ENCODE data around the gene ATP11B. TPM values are rescaled to one million over a fixed set of nuclear protein-coding genes. Genes with fewer than 3 reads are reported as not detected.
A peak's percentile ranks its signal among the peaks of the same experiment; 100 is the strongest.

ATP11B gene
- total RNA-seq, 1 donor from 2014 or later, result 22.7 TPM

DNA sequence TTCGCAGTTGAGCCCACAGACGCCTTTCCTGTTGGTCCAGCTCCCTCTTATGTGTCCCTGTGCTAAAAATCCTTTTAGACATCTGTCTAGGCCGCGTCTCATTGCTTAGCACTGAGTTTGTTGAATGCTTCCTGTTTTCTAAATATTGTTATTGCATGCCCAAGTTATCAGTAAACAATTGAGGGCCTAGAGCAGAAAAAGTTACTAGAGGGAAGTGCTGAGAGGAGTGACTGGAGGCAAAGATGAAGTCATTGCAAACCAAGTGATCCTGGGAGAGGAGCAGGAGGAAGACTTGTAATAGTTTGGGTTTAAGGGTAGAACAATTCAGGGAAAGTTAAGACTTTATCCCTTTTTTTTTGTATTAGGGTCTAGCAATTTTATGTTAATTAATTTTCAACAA lies 98.9 kb downstream of the ATP11B start:
- TF ChIP-seq, protein P1, sequence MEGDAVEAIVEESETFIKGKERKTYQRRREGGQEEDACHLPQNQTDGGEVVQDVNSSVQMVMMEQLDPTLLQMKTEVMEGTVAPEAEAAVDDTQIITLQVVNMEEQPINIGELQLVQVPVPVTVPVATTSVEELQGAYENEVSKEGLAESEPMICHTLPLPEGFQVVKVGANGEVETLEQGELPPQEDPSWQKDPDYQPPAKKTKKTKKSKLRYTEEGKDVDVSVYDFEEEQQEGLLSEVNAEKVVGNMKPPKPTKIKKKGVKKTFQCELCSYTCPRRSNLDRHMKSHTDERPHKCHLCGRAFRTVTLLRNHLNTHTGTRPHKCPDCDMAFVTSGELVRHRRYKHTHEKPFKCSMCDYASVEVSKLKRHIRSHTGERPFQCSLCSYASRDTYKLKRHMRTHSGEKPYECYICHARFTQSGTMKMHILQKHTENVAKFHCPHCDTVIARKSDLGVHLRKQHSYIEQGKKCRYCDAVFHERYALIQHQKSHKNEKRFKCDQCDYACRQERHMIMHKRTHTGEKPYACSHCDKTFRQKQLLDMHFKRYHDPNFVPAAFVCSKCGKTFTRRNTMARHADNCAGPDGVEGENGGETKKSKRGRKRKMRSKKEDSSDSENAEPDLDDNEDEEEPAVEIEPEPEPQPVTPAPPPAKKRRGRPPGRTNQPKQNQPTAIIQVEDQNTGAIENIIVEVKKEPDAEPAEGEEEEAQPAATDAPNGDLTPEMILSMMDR (conservative IDR thresholded peaks at IDR 0.05; ENCODE audit: low read depth, low read length), result no peak
- no peak overlapping the region for H3K4me3 ChIP-seq (ENCODE audit: low read depth, low read length)
- no peak for DNase-seq (ENCODE audit: low read depth)

DNA sequence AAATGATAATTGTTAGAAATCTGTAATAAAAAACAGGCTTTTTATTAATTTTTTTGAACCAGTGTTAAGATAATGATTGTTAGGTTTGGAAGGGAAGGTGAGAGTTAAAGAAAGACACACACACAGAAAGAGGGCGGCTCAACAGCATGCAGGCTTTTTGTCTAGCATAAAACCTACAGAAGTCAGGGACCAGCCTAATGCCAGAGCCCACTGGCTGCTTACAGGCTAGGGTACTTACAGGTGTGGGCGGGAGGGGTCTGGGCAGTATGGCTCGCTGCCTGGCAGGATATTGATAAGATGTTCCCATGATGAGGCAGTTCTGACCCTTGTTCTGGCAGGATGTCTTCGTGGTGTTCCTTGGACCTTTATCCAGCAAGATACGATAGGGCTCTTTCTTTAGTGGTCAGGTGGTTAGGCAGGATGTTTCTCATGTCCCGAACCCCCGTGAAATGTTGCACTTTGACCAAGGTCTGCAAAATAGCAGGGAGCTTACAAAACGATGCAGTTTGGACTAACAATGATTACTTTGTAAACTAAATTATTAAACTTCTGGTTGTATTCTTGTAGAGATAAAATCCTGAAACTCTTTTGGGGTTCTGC lies 102.3 kb downstream of the ATP11B start:
- DNase-seq (ENCODE audit: low read depth), result no peak
- H3K4me3 ChIP-seq (ENCODE audit: low read depth, low read length), result no peak overlapping the region
- TF ChIP-seq, protein P1 (conservative IDR thresholded peaks at IDR 0.05; ENCODE audit: low read depth, low read length), result no peak

DNA sequence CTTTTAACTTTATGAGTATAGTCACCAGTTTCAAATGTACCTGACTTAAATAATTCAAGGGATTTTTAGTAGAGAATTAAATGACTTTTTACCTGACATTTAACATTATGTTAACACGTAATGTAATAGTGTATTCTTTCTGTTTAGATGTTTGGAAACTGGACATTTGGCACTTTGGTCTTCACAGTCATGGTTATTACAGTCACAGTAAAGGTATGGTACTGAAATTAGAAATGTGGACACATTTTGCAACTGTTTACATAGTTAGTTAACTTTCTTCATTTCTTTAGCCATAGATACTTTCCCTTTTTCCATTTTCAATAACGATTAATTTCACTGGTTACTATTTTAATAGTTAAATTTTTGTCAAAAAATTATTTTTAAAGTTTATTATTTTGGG lies 103.2 kb downstream of the ATP11B start:
- TF ChIP-seq, protein P1 (conservative IDR thresholded peaks at IDR 0.05; ENCODE audit: low read depth, low read length), result no peak
- DNase-seq (ENCODE audit: low read depth), result no peak

DNA sequence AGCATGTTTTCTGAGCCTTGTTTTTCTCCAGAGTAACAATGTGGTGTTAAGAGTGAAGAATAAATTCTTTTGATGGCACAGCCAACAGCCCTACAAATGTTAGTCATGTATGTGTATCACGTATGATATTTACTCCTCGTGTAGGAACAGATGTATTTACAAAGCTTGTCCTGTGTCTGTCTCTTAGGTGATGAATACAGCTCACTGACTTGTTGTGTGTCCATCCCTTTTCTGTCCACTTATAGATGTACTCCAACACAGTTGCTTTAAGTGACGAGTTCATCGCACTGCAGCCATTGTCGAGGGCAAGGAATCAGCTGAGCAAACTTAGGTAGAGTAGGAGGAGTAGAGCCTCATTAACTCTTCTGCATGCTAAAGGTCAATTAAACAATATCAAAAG lies 108.9 kb downstream of the ATP11B start:
- H3K4me3 ChIP-seq (ENCODE audit: low read depth, low read length), result no peak overlapping the region
- no peak for DNase-seq (ENCODE audit: low read depth)
- TF ChIP-seq, protein P1 (conservative IDR thresholded peaks at IDR 0.05; ENCODE audit: low read depth, low read length), result no peak

More for the DNA sequence above, 103.2 kb downstream of the ATP11B start:
- no peak overlapping the region for H3K4me3 ChIP-seq (ENCODE audit: low read depth, low read length)

DNA sequence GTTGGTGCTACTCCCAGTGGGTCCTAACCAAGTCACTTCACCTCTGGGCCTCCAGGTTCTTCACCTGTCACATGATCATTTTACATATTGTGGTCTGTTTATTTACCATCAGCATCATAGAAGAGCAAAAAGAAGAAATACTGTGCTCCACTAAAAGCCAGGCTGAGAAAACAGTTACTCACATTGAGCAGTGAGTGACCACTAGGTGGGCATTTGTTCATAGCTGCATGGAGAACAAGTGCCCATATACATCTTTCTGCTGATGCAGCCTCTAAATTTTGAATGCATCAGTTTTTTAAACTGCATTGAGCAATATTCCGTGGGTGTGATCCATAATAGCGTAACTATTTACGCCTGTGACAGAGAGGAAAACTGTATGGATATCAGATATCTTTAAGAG lies 110.9 kb downstream of the ATP11B start:
- no peak for DNase-seq (ENCODE audit: low read depth)
- TF ChIP-seq, protein P1 (conservative IDR thresholded peaks at IDR 0.05; ENCODE audit: low read depth, low read length), result peak; percentile 26
- no peak overlapping the region for H3K4me3 ChIP-seq (ENCODE audit: low read depth, low read length)

DNA sequence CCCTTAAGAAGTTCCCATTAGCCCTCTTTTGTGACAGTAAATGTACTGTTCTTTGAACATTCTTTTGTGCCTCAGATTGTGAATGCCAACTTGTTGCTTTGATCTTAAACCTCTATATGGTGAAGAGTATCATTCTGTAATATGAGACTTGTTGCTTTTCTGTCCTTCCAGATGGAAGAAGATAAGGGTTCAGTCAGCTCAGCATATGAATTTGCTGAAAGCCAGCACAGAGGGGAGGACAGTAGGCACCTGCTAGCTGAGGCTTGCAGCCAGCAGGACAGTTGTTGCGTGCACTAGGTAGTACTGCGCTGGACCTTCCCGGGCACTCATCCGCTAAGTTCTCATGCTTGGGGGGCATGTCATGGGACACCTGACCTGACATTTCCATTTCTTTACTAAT lies 112.3 kb downstream of the ATP11B start:
- DNase-seq (ENCODE audit: low read depth), result no peak
- H3K4me3 ChIP-seq (ENCODE audit: low read depth, low read length), result no peak overlapping the region
- TF ChIP-seq, protein P1 (conservative IDR thresholded peaks at IDR 0.05; ENCODE audit: low read depth, low read length), result no peak

DNA sequence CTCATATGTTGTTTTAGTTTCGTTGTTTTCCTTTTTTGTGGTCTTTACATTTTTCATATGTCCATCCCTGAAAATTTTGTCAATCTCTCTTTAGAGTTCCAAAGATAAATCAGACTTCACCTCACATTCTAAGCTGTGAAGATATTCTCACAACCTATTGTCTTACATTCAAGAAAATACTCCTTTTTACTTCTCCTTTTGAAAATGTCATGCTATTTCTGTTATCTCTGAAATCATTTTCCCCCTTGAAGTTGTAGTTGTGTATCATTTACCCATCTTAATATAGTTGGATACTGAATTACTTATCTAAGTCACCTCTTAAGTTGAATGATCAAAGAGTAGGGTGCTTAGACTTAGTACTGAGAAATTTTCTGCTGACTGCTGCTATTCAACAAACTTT lies 112.7 kb downstream of the ATP11B start:
- DNase-seq (ENCODE audit: low read depth), result no peak
- TF ChIP-seq, protein P1 (conservative IDR thresholded peaks at IDR 0.05; ENCODE audit: low read depth, low read length), result no peak
- no peak overlapping the region for H3K4me3 ChIP-seq (ENCODE audit: low read depth, low read length)

Data from epithelial cell of proximal tubule (primary cell).